ENCODE data around the gene FNBP1L.

DNA sequence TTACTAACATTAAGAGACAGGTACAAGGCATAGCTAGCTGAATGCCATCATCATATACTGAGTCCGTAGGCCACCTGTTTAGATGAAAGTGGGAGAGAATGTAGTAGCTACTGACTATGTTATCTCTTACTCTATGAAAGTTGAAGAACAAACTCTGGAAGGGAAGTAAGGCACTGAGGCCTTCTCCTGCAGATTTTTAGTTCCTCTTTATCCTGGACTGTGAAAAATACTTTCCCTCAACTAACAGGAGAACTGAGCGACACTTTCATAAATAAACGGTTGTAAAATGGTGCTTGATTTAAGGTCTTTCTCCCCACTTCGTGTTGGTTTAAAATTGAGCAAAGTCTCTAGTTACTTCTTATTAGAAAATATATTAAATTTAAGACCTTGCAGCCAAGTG is 101.9 kb downstream of the FNBP1L start:
- TF ChIP-seq, protein P1, sequence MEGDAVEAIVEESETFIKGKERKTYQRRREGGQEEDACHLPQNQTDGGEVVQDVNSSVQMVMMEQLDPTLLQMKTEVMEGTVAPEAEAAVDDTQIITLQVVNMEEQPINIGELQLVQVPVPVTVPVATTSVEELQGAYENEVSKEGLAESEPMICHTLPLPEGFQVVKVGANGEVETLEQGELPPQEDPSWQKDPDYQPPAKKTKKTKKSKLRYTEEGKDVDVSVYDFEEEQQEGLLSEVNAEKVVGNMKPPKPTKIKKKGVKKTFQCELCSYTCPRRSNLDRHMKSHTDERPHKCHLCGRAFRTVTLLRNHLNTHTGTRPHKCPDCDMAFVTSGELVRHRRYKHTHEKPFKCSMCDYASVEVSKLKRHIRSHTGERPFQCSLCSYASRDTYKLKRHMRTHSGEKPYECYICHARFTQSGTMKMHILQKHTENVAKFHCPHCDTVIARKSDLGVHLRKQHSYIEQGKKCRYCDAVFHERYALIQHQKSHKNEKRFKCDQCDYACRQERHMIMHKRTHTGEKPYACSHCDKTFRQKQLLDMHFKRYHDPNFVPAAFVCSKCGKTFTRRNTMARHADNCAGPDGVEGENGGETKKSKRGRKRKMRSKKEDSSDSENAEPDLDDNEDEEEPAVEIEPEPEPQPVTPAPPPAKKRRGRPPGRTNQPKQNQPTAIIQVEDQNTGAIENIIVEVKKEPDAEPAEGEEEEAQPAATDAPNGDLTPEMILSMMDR (IDR thresholded peaks at IDR 0.05), result no peak
- no peak for TF ChIP-seq POLR2A (IDR thresholded peaks at IDR 0.05)

Measured in testis (tissue), 2 donors.